ENCODE results near the gene PARVA. TPM values are rescaled to one million over a fixed set of nuclear protein-coding genes. Genes with fewer than 3 reads are reported as not detected.

Gene PARVA
- total and polyA plus RNA-seq, 2 donors (not counting 1 experiment from before 2014, with no cell fraction given) = 27.7 to 195 TPM

DNA sequence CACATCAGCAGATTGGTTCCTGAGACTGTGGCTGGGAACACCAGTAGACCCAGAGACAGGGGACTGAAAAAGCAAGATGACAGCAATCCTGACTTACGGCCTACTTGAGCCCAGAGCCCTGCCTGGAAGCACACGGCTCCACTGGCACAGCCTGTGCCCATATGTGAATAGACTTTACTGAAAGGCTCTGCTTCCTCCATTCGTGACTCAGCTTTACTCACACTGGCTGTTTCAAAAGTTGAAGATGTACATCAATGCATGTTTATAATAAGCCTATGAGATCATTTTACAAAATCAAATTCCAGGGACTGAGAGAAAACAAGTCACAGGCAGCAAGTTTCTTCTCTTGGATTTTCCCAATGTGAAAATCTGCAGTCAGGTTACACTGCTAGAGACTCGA, 162.2 kb downstream of the PARVA start:
- Histone ChIP-seq H3K36me3 (ENCODE audit: control insufficient read depth, insufficient read depth, low read length) (no peaks in the 10 kb centered on the region), H3K9me3 (ENCODE audit: control insufficient read depth, insufficient read depth, low read depth, low read length) (no peaks in the 10 kb centered on the region), H3K4me3 (replicated peaks in 1 of 4; ENCODE audit: control extremely low read depth in 1 of 4, insufficient read depth in 1 of 4, low read depth in 3 of 4, low read length in 4 of 4) (no peak overlapping the region), H4K20me1 (ENCODE audit: control insufficient read depth, extremely low read depth, insufficient read depth, low read length) (no peaks in the 10 kb centered on the region), H2AFZ (ENCODE audit: low read length) (no peak overlapping the region), H3K4me1 (ENCODE audit: control insufficient read depth, extremely low read depth, insufficient read depth, low read length) (peaks cover 49% of the 10 kb centered on the region), H3K79me2 (ENCODE audit: control insufficient read depth, insufficient read depth, low read length) (no peaks in the 10 kb centered on the region), H3K27ac (ENCODE audit: insufficient read depth, low read length) (peak overlapping the region; percentile 88), H3K4me2 (ENCODE audit: extremely low read depth, insufficient read depth, low read length) (peak overlapping the region; percentile 64), H3K27me3 (ENCODE audit: control insufficient read depth, insufficient read depth, low read length) (no peaks in the 10 kb centered on the region), H3K9ac (ENCODE audit: insufficient read depth, low read length) (no peak overlapping the region)
- DNase-seq (ENCODE audit: low read depth in 2 of 2) = peak; percentile 94 to 97
- TF ChIP-seq EZH2 (IDR thresholded peaks at IDR 0.05; ENCODE audit: low read length, missing control alignments) = no peak
- TF ChIP-seq, protein P1, sequence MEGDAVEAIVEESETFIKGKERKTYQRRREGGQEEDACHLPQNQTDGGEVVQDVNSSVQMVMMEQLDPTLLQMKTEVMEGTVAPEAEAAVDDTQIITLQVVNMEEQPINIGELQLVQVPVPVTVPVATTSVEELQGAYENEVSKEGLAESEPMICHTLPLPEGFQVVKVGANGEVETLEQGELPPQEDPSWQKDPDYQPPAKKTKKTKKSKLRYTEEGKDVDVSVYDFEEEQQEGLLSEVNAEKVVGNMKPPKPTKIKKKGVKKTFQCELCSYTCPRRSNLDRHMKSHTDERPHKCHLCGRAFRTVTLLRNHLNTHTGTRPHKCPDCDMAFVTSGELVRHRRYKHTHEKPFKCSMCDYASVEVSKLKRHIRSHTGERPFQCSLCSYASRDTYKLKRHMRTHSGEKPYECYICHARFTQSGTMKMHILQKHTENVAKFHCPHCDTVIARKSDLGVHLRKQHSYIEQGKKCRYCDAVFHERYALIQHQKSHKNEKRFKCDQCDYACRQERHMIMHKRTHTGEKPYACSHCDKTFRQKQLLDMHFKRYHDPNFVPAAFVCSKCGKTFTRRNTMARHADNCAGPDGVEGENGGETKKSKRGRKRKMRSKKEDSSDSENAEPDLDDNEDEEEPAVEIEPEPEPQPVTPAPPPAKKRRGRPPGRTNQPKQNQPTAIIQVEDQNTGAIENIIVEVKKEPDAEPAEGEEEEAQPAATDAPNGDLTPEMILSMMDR (conservative IDR thresholded peaks at IDR 0.05 in 1 of 2, IDR thresholded peaks at IDR 0.05 in 1 of 2; ENCODE audit: low read depth in 1 of 2, low read length in 2 of 2) = no peak

DNA sequence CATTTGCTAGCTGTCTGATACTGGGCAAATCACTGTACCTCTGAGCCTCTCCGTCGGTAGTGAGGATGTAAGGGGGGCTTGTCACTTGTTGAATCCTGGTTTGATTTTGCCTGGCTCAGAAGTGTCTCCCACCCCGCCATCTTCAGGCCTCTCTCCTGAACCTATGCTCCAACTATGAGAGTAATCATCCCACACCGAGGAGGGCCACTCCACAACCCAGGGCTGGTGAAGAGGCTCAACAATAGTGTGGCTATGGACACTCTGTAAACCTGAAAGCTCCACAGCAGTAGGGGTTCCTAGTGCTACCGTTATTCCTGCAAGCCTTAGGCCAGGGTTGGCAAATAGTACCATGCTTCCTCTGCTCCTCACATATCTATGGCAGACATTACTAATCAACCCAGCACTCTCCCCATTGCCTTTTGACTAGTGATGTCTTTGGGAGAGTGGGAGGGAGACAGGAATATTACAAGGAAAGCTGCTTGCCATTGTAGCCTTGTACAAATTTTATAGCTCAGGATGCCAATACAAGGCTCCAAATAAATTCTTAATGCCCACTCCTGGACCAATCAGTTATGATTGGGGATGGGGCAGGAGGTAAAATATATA, 162.8 kb downstream of the PARVA start:
- no peak overlapping the region for H3K9ac ChIP-seq (ENCODE audit: insufficient read depth, low read length)
- no peaks in the 10 kb centered on the region for H3K79me2 ChIP-seq (ENCODE audit: control insufficient read depth, insufficient read depth, low read length)
- H3K4me1 ChIP-seq (ENCODE audit: control insufficient read depth, extremely low read depth, insufficient read depth, low read length) = peaks cover 49% of the 10 kb centered on the region
- no peaks in the 10 kb centered on the region for H4K20me1 ChIP-seq (ENCODE audit: control insufficient read depth, extremely low read depth, insufficient read depth, low read length)
- no peak overlapping the region for H3K4me3 ChIP-seq (replicated peaks in 1 of 4; ENCODE audit: control extremely low read depth in 1 of 4, insufficient read depth in 1 of 4, low read depth in 3 of 4, low read length in 4 of 4)
- no peaks in the 10 kb centered on the region for H3K27me3 ChIP-seq (ENCODE audit: control insufficient read depth, insufficient read depth, low read length)
- H3K27ac ChIP-seq (ENCODE audit: insufficient read depth, low read length) = peak overlapping the region; percentile 88
- H3K36me3 ChIP-seq (ENCODE audit: control insufficient read depth, insufficient read depth, low read length) = no peaks in the 10 kb centered on the region
- TF ChIP-seq, protein P1 (conservative IDR thresholded peaks at IDR 0.05 in 1 of 2, IDR thresholded peaks at IDR 0.05 in 1 of 2; ENCODE audit: low read depth in 1 of 2, low read length in 2 of 2) = no peak
- no peak for TF ChIP-seq EZH2 (IDR thresholded peaks at IDR 0.05; ENCODE audit: low read length, missing control alignments)
- no peak overlapping the region for H2AFZ ChIP-seq (ENCODE audit: low read length)
- peak; percentile 64 to 75 for DNase-seq (ENCODE audit: low read depth in 2 of 2)
- H3K9me3 ChIP-seq (ENCODE audit: control insufficient read depth, insufficient read depth, low read depth, low read length) = no peaks in the 10 kb centered on the region
- H3K4me2 ChIP-seq (ENCODE audit: extremely low read depth, insufficient read depth, low read length) = peak overlapping the region; percentile 64

DNA sequence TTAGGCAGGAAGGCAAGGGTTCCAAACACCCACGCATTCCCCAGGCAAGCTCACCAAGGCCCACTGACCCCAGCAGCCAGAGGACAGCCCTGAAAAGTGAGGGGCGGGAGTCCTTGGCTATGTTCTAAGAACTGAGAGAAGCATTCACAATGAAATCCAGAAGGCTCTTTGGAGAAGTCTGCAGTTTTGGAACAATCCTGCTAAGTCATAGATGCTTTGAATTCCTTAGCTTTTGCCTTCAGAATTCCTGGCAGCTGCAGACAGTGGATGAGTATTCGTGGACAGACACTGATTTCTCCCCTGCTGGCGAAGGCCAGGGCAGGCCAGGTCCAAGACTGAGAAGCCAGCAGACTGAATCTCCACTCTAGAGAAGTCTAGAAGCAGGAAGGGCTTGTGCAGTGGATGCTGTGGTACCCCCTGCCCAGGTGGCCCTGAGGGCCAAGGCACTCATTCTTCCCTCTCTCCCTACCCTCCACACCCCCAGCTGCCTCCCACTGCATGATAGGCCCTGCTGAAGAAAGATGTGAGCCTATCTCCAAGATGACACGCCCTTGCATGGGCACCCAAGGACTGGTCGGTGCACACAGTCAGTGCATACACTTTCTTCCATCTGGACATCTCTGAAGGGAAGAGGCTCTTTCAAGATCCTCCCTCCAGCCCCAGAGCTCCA, 163.7 kb downstream of the PARVA start:
- H3K4me2 ChIP-seq (ENCODE audit: extremely low read depth, insufficient read depth, low read length) = peak overlapping the region; percentile 42
- peaks cover 49% of the 10 kb centered on the region for H3K4me1 ChIP-seq (ENCODE audit: control insufficient read depth, extremely low read depth, insufficient read depth, low read length)
- no peaks in the 10 kb centered on the region for H4K20me1 ChIP-seq (ENCODE audit: control insufficient read depth, extremely low read depth, insufficient read depth, low read length)
- H3K9ac ChIP-seq (ENCODE audit: insufficient read depth, low read length) = no peak overlapping the region
- H3K27me3 ChIP-seq (ENCODE audit: control insufficient read depth, insufficient read depth, low read length) = no peaks in the 10 kb centered on the region
- TF ChIP-seq EZH2 (IDR thresholded peaks at IDR 0.05; ENCODE audit: low read length, missing control alignments) = no peak
- TF ChIP-seq, protein P1 (conservative IDR thresholded peaks at IDR 0.05 in 1 of 2, IDR thresholded peaks at IDR 0.05 in 1 of 2; ENCODE audit: low read depth in 1 of 2, low read length in 2 of 2) = peak; percentile 32 to 46
- peak overlapping the region; percentile 88 for H3K27ac ChIP-seq (ENCODE audit: insufficient read depth, low read length)
- no peaks in the 10 kb centered on the region for H3K79me2 ChIP-seq (ENCODE audit: control insufficient read depth, insufficient read depth, low read length)
- H3K9me3 ChIP-seq (ENCODE audit: control insufficient read depth, insufficient read depth, low read depth, low read length) = no peaks in the 10 kb centered on the region
- no peak overlapping the region for H2AFZ ChIP-seq (ENCODE audit: low read length)
- no peaks in the 10 kb centered on the region for H3K36me3 ChIP-seq (ENCODE audit: control insufficient read depth, insufficient read depth, low read length)
- peak; percentile 75 to 96 for DNase-seq (ENCODE audit: low read depth in 2 of 2)
- H3K4me3 ChIP-seq (replicated peaks in 1 of 4; ENCODE audit: control extremely low read depth in 1 of 4, insufficient read depth in 1 of 4, low read depth in 3 of 4, low read length in 4 of 4) = no peak overlapping the region
